Measurements from ENCODE around the gene IFT27. TPM values are rescaled to one million over a fixed set of nuclear protein-coding genes. Genes with fewer than 3 reads are reported as not detected.

Gene IFT27
- total RNA-seq, 1 donor from 2014 or later: 21.5 TPM

DNA sequence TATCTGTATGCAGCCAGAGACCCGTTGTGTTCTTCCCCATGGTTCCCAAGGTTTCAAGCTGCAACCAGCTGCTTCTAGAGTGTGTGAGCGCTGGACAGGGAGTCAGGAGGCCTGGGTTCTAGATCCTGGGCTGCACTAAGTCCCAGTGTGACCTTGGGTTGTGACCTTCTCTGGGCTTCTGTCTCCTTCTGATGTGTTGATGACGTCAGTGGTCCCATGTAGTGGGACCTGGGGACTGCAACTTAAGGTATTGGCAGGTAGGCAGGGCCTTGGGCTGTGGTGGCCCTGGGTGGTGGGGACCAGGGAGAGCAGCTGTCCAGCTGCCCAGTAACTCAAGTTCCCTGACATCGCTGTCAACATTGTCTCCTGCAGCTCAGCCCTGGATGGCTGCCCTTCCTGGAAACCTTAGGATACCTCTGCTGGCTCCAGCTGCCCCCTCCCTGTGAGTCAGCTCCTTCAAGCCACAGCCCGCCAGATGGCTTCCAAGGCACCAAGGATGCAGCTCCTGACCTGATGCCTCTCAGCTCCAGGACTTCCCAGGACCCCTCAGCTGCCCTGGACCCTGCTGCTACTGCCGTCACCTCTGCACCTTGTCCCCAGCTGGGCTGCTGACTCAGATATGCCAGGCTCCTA is 42.2 kb upstream of the IFT27 start:
- no peak overlapping the region for H3K27ac ChIP-seq
- peaks cover 14% of the 10 kb centered on the region for H3K4me1 ChIP-seq
- H3K4me3 ChIP-seq: no peak overlapping the region
- no peaks in the 10 kb centered on the region for H3K36me3 ChIP-seq
- ATAC-seq (no peak), DNase-seq (peak; percentile 46)
- no peaks in the 10 kb centered on the region for H3K9me3 ChIP-seq
- peaks cover 75% of the 10 kb centered on the region for H3K27me3 ChIP-seq
- intact Hi-C loops (cut with DNase I): no loop called here
- TF ChIP-seq, protein P1, sequence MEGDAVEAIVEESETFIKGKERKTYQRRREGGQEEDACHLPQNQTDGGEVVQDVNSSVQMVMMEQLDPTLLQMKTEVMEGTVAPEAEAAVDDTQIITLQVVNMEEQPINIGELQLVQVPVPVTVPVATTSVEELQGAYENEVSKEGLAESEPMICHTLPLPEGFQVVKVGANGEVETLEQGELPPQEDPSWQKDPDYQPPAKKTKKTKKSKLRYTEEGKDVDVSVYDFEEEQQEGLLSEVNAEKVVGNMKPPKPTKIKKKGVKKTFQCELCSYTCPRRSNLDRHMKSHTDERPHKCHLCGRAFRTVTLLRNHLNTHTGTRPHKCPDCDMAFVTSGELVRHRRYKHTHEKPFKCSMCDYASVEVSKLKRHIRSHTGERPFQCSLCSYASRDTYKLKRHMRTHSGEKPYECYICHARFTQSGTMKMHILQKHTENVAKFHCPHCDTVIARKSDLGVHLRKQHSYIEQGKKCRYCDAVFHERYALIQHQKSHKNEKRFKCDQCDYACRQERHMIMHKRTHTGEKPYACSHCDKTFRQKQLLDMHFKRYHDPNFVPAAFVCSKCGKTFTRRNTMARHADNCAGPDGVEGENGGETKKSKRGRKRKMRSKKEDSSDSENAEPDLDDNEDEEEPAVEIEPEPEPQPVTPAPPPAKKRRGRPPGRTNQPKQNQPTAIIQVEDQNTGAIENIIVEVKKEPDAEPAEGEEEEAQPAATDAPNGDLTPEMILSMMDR (IDR thresholded peaks at IDR 0.05): no peak

DNA sequence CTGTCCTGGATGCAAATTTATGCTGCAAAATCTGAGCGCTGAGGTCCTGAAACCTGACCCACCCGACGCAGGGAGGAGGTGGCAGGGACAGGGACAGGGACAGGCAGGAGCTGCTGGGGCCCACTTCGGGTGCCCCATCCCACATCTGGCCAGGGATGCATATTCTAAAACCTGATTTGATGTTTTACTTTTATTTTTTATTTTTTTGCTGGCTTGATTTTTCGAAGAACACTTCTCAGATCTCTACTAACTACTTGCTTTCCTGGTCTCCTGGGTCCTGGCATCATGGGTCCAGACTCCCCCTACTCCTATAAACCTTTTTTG is 41.6 kb upstream of the IFT27 start:
- H3K27ac ChIP-seq: no peak overlapping the region
- DNase-seq (no peak), ATAC-seq (no peak)
- no peaks in the 10 kb centered on the region for H3K9me3 ChIP-seq
- TF ChIP-seq, protein P1 (IDR thresholded peaks at IDR 0.05): no peak
- peaks cover 14% of the 10 kb centered on the region for H3K4me1 ChIP-seq
- intact Hi-C loops (cut with DNase I): no loop called here
- peaks cover 68% of the 10 kb centered on the region for H3K27me3 ChIP-seq
- H3K4me3 ChIP-seq: no peak overlapping the region
- H3K36me3 ChIP-seq: no peaks in the 10 kb centered on the region

DNA sequence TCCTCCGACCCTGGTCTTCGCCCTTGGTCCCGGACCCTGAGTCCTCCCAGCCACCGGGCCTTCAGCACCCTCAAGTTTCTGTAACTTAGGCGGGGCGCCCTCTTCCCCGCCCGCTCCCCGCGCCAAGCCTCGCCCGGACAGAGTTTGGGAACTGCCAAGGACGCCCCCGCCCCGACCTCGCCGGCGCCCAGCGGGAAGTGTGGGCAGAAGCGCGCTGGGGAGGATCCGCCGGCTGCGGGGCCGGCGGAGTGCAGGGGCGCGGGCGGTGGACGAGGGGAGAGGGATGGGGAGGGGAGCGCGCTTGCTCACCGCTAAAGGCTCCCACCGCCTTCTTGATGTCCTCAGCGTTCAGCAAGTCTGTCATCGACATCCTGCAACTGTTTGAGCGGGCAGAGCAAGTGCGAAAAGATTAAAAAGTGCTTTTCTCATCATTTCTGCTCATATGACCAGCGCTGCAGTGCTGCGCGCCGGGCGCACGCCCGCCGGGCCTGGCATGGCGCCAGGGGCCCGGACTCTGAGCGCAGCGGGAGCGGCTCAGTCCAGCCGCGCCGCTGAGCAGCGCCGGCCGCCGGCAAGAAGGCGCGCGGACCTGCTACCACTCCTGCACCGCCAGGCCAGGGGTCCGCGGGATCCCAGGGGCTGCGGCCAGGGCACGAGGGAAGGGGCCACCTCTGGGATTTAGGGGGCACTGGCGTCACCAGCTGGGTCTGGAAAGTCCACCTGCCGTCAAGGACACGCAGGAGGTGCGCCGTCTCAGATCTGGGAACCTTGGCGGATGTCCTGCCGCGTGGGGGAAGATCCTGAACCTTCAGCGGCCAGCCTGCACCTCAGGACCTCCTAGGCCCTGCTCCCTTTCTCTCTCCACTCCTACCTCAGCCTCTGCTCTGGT is 41.0 kb upstream of the IFT27 start, which contains the start of gene PVALB:
PVALB (minus strand) TSS at position 400 of the 889 bp plus-strand sequence; CDS start at position 370, 30 bp downstream.
- Histone ChIP-seq H3K4me3 (peak within 1 kb of the TSS; percentile 36), H3K27ac (no peak within 1 kb of the TSS), H3K27me3 (peaks cover 70% of the 10 kb centered on the region), H3K36me3 (no peaks in the 10 kb centered on the region), H3K9me3 (no peaks in the 10 kb centered on the region), H3K4me1 (peaks cover 14% of the 10 kb centered on the region)
- ATAC-seq (peak; percentile 80), DNase-seq (no peak)
- TF ChIP-seq, protein P1 (IDR thresholded peaks at IDR 0.05): no peak
- intact Hi-C loops (cut with DNase I): no loop called here

DNA sequence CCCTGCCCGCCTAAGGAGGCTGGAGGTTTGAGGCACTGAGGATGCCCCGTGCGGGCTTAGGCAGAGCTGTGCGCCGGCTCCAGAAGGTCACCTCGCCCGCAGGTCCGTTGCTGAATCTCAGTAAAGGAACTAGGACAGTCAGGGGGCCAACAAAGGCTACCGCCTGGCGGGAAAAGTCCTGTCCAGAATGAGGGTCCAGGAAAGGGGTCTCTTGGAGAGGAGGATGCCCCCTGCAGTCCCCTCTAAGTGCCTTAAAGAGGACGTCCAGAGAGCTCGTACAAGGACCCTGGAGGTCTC is 40.4 kb upstream of the IFT27 start:
- TF ChIP-seq, protein P1 (IDR thresholded peaks at IDR 0.05): no peak
- Histone ChIP-seq H3K9me3 (no peaks in the 10 kb centered on the region), H3K4me1 (peaks cover 14% of the 10 kb centered on the region), H3K4me3 (peak overlapping the region; percentile 36), H3K27ac (no peak overlapping the region), H3K36me3 (no peaks in the 10 kb centered on the region), H3K27me3 (peaks cover 72% of the 10 kb centered on the region)
- intact Hi-C loops (cut with DNase I): no loop called here
- DNase-seq (no peak), ATAC-seq (peak; percentile 37)

DNA sequence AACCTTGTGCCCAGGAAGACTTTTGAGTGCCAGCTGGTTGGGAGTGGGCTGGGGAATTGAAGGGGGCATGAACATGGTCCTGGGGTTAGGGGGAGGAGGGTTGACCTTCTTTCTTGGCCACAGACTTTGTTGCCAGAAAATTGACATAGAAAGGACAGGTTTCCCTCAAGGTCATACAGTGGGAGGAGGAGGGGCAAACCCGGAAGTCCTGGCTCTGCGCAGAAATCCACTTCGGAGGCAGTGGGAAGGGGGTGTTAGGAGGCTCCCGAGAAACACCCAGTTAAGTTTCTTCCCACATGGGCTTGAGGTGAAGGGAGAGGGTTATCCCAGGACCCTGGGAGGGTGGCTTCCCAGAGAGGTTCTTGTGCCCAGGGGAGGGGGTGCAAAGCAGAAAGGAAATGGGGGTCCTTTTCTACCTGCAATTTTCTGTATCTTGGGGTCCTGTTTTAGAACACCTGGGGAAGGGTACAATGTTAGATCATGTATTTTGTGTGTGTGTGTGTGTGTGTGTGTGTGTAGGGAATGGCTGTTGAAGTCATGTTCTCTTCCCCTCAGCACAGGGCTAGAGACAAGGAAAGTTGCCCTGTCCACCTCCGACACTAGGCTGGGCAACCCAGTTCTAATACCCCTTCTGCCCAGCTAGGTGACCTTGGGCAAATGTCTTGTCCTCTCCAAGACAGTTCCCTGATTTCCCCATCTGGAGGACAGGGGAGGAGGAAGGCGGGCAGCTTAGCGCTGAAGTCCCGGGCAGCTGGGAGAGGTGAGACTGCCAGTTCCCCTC is 39.8 kb upstream of the IFT27 start:
- ATAC-seq: no peak
- Histone ChIP-seq H3K4me3 (no peak overlapping the region), H3K27ac (no peak overlapping the region), H3K4me1 (peaks cover 14% of the 10 kb centered on the region), H3K36me3 (no peaks in the 10 kb centered on the region), H3K9me3 (no peaks in the 10 kb centered on the region), H3K27me3 (peaks cover 72% of the 10 kb centered on the region)
- TF ChIP-seq, protein P1 (IDR thresholded peaks at IDR 0.05): no peak
- no peak for DNase-seq
- intact Hi-C loops (cut with DNase I): no loop called here

Measured in upper lobe of right lung (tissue), 1 donor.